ENCODE results near the gene FANCC.

FANCC gene

GRCh38 chr9:95171001-95171400 lies 146.5 kb downstream of the FANCC start:
- Histone ChIP-seq H3K4me1 (ENCODE audit: insufficient read depth, low read length) (peaks cover 11% of the 10 kb centered on the region; the same call in 1 of the 2 replicates), H3K36me3 (ENCODE audit: insufficient read depth, low read length) (no peaks in the 10 kb centered on the region), H3K9me3 (ENCODE audit: control insufficient read depth, insufficient read depth, low read length) (no peaks in the 10 kb centered on the region), H3K9ac (ENCODE audit: low read depth, low read length) (no peak overlapping the region)

GRCh38 chr9:95167998-95168397 lies 149.5 kb downstream of the FANCC start:
- Histone ChIP-seq H3K9ac (ENCODE audit: low read depth, low read length) (no peak overlapping the region), H3K9me3 (ENCODE audit: control insufficient read depth, insufficient read depth, low read length) (no peaks in the 10 kb centered on the region), H3K36me3 (ENCODE audit: insufficient read depth, low read length) (no peaks in the 10 kb centered on the region), H3K4me1 (ENCODE audit: insufficient read depth, low read length) (peaks cover 11% of the 10 kb centered on the region; the same call in 1 of the 2 replicates)

DNA sequence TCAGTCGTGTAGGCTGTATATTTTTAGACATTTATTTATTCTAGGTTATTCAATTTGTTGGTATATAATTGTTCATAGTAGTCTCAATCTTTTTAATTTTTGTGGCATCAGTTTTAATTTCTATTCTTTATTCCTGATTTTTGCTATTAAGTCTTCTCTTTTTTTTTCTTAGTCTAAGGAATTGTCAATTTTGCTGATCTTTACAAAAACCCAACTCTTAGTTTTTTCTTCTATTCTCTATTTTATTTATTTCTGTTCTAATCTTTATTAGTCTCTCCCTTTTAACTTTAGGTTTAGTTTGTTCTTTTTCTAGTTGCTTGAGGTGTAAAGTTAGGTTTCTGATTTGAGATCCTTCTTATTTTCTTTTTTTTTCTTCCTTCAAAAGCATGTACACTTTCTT lies 152.5 kb downstream of the FANCC start:
- Histone ChIP-seq H3K9me3 (ENCODE audit: control insufficient read depth, insufficient read depth, low read length) (no peaks in the 10 kb centered on the region), H3K4me1 (ENCODE audit: insufficient read depth, low read length) (no peaks in the 10 kb centered on the region), H3K36me3 (ENCODE audit: insufficient read depth, low read length) (no peaks in the 10 kb centered on the region), H3K9ac (ENCODE audit: low read depth, low read length) (no peak overlapping the region)

- Histone ChIP-seq H3K9me3 (ENCODE audit: control insufficient read depth, insufficient read depth, low read length) (no peaks in the 10 kb centered on the region), H3K9ac (ENCODE audit: low read depth, low read length) (no peak overlapping the region), H3K4me1 (ENCODE audit: insufficient read depth, low read length) (no peaks in the 10 kb centered on the region), H3K36me3 (ENCODE audit: insufficient read depth, low read length) (no peaks in the 10 kb centered on the region)
These were observed 159.9 kb downstream of the FANCC start for GRCh38 chr9:95157481-95158151.

- H3K9me3 ChIP-seq (ENCODE audit: control insufficient read depth, insufficient read depth, low read length): no peaks in the 10 kb centered on the region
- no peaks in the 10 kb centered on the region for H3K36me3 ChIP-seq (ENCODE audit: insufficient read depth, low read length)
- no peak overlapping the region for H3K9ac ChIP-seq (ENCODE audit: low read depth, low read length)
- no peaks in the 10 kb centered on the region for H3K4me1 ChIP-seq (ENCODE audit: insufficient read depth, low read length)
These were observed 161.4 kb downstream of the FANCC start for GRCh38 chr9:95156074-95156473.

DNA sequence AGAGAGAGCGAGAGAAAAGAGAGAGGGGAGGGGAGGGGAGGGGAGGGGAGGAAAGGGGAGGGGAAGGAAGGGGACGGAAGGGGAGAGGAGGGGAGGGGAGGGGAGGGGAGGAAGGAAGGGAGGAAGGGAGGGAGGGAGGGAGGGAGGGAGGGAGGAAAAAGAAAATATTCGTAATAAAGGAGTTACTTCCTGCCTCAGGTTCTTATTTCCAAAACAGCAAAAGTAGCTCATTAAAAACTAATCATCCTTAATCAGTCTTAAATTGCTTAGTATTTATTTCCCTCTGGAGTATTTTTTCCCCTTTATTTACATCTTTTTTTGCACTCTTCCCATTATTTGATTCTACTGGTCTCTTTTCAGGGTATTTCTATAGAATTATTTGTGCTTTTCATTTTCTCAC lies 162.3 kb downstream of the FANCC start:
- H3K36me3 ChIP-seq (ENCODE audit: insufficient read depth, low read length): no peaks in the 10 kb centered on the region
- H3K9me3 ChIP-seq (ENCODE audit: control insufficient read depth, insufficient read depth, low read length): no peaks in the 10 kb centered on the region
- H3K9ac ChIP-seq (ENCODE audit: low read depth, low read length): no peak overlapping the region
- H3K4me1 ChIP-seq (ENCODE audit: insufficient read depth, low read length): no peaks in the 10 kb centered on the region

- H3K9ac ChIP-seq (ENCODE audit: low read depth, low read length): no peak overlapping the region
- peaks cover 7% of the 10 kb centered on the region; the same call in 1 of the 2 replicates for H3K4me1 ChIP-seq (ENCODE audit: insufficient read depth, low read length)
- no peaks in the 10 kb centered on the region for H3K9me3 ChIP-seq (ENCODE audit: control insufficient read depth, insufficient read depth, low read length)
- no peaks in the 10 kb centered on the region for H3K36me3 ChIP-seq (ENCODE audit: insufficient read depth, low read length)
These were observed 166.6 kb downstream of the FANCC start for GRCh38 chr9:95150903-95151302.

GRCh38 chr9:95148208-95148520 lies 169.3 kb downstream of the FANCC start:
- Histone ChIP-seq H3K4me1 (ENCODE audit: insufficient read depth, low read length) (peaks cover 7% of the 10 kb centered on the region; the same call in 1 of the 2 replicates), H3K36me3 (ENCODE audit: insufficient read depth, low read length) (no peaks in the 10 kb centered on the region), H3K9ac (ENCODE audit: low read depth, low read length) (no peak overlapping the region), H3K9me3 (ENCODE audit: control insufficient read depth, insufficient read depth, low read length) (no peaks in the 10 kb centered on the region)

DNA sequence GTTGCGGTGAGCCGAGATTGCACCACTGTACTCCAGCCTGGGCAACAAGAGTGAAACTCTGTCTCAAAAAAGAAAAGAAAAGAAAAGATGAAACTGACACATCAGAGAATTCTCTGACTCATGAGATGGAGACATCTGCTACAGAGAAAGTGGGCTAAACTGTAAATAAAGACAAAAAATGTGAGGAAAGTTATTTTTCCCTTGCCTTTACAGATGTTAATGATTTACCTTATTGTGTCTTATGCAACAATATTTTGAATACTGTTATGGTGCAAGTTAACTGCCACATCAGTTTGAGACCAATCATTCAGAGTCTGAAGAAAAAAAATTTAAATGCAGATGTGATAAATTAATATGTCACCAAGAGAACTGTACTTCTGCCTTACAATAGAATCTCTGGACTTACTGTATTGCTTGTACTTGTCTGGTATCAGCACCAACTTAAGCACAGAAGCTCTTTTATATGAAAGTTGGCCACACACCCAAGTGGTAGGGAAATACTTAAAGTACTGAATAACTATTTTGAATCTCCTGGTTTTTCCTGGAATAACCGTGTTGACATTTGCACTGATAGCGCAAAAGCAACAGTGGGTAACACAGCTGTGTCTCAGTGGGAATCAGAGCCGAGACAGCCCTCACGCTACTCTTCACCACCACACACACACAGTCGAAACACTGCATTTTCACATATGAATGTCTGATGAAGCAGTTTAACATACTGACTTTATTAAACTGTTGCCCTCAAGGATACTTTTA lies 169.9 kb downstream of the FANCC start:
- peaks cover 7% of the 10 kb centered on the region; the same call in 1 of the 2 replicates for H3K4me1 ChIP-seq (ENCODE audit: insufficient read depth, low read length)
- H3K9ac ChIP-seq (ENCODE audit: low read depth, low read length): no peak overlapping the region
- H3K36me3 ChIP-seq (ENCODE audit: insufficient read depth, low read length): no peaks in the 10 kb centered on the region
- no peaks in the 10 kb centered on the region for H3K9me3 ChIP-seq (ENCODE audit: control insufficient read depth, insufficient read depth, low read length)

DNA sequence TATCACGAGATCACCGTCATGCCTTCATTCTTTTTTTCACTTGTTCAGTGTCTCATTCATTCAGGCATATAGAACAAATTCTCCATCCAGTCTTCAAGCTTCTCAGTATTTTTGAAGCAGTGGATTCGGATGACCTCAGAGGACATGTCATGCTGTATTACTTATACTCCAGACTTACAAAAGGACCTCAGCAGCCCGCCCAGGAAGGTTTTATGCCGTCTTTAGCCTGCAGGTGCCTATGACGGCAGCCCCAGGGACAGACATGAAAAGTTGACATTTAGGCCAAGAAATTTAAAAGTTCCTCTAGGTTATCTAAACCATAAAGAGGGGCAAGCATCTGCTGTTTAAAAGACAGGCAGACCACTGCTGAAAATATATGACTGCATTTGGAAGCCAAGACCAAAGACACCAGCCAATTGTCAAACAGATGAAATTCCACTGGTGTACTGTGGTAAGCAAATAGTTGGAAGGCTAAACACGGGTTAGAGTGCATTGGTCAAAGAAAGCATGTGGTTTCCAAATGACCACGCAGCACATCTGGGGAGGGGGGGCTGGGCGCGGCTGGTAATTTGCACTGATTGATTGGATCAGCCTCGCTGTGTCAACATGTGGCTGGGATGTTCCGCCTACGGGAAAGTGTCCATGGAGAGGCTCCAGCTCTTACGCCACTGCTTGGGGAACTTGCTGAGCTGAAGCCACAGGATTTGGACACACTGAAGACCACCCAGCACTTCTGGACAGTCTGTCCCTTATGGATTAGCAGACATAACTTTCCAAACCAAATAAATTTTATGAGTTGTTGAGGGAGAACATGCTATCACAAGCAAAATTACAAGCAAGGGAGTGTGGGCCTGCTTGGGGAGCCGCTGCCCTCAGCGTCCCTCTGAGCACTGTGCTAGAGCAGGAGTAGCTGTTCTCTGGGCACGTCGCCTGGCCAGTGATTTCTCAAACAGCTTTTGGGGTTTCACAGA lies 173.6 kb downstream of the FANCC start:
- no peaks in the 10 kb centered on the region for H3K9me3 ChIP-seq (ENCODE audit: control insufficient read depth, insufficient read depth, low read length)
- H3K9ac ChIP-seq (ENCODE audit: low read depth, low read length): no peak overlapping the region
- H3K4me1 ChIP-seq (ENCODE audit: insufficient read depth, low read length): peaks cover 10% of the 10 kb centered on the region
- H3K36me3 ChIP-seq (ENCODE audit: insufficient read depth, low read length): no peaks in the 10 kb centered on the region

DNA sequence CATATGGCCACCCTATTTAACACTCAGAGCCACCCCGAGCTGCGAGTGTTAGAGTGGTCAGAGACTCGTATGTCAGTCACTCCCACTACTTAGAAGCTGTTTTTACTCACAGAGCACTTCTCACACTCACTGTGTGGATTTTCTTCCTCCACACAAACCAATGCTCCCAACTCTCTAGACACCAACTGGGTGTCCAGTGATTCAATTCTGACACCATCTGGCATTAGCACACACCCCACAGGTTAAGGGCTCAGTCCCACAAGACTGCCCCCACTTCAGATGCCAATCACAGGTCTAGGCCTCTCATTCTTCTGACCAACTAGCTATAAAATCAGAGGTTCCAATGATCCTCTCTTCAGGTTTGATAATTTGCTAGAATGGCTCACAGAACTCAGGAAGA lies 174.8 kb downstream of the FANCC start:
- Histone ChIP-seq H3K36me3 (ENCODE audit: insufficient read depth, low read length) (no peaks in the 10 kb centered on the region), H3K9ac (ENCODE audit: low read depth, low read length) (no peak overlapping the region), H3K9me3 (ENCODE audit: control insufficient read depth, insufficient read depth, low read length) (no peaks in the 10 kb centered on the region), H3K4me1 (ENCODE audit: insufficient read depth, low read length) (peaks cover 8% of the 10 kb centered on the region)

DNA sequence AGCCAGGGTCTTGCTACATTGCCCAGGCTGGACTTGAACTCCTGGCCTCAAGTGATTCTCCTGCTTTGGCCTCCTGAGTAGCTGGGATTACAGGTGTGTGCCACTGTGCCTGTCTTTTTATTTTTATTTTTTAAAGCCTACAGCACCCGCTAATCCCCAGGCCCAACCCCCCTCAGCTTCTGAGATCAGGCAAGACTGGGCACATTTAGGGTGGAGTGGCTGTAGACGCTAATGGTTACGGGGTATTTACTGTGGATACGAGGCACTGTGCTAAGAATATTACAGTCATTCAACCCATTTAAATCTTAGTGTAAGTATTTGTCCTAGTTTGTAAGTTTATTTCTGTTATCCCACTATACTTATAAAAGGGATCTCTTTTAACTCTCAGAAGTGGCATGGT lies 175.2 kb downstream of the FANCC start:
- H3K9ac ChIP-seq (ENCODE audit: low read depth, low read length): no peak overlapping the region
- no peaks in the 10 kb centered on the region for H3K36me3 ChIP-seq (ENCODE audit: insufficient read depth, low read length)
- no peaks in the 10 kb centered on the region for H3K9me3 ChIP-seq (ENCODE audit: control insufficient read depth, insufficient read depth, low read length)
- peaks cover 6% of the 10 kb centered on the region for H3K4me1 ChIP-seq (ENCODE audit: insufficient read depth, low read length)

GRCh38 chr9:95140821-95141220 lies 176.7 kb downstream of the FANCC start:
- H3K36me3 ChIP-seq (ENCODE audit: insufficient read depth, low read length): no peaks in the 10 kb centered on the region
- no peak overlapping the region for H3K9ac ChIP-seq (ENCODE audit: low read depth, low read length)
- peaks cover 6% of the 10 kb centered on the region for H3K4me1 ChIP-seq (ENCODE audit: insufficient read depth, low read length)
- no peaks in the 10 kb centered on the region for H3K9me3 ChIP-seq (ENCODE audit: control insufficient read depth, insufficient read depth, low read length)

DNA sequence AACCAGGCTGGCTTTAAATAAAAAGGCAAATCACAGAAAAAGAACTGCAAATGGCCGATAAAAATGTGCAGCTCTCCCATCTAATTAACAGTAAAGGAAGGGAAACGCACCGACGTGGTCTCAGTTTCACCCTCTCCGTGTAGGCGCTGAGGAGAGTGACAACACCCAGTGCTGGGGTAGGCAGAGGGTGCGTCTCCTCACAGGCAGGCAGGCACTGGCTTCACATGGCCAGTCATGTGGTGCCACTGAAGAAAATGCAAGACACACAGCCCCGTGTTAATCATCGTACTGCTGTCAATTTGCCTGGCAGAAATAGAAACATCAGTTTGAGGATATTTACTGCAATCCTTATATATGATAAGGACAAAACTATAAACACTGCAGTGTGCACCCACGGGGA lies 178.4 kb downstream of the FANCC start:
- H3K4me1 ChIP-seq (ENCODE audit: insufficient read depth, low read length): peaks cover 6% of the 10 kb centered on the region
- no peaks in the 10 kb centered on the region for H3K36me3 ChIP-seq (ENCODE audit: insufficient read depth, low read length)
- no peak overlapping the region for H3K9ac ChIP-seq (ENCODE audit: low read depth, low read length)
- H3K9me3 ChIP-seq (ENCODE audit: control insufficient read depth, insufficient read depth, low read length): no peaks in the 10 kb centered on the region

Measured in ES-I3 (cell line).